ENCODE measurements around the gene C2orf15.

DNA sequence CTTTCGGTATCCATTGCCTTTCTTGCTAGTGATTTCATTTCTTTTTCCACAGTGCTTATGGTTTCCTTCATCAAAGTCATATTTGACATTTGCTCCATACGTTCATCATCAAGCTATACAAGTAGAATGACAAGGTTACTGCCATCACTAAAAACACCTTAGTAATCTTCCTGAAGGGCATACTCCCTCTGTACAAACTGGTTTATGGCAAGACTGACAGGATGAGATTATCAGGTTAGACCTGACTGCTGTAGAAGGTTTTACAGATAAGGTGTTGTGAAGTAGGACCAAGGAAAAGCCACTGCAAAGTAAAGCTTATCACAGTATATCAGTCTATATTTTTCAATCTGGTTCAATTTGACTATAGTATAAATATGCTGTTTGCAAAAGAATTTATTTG, 37.5 kb upstream of the C2orf15 start:
- no peak for TF ChIP-seq POLR2A (IDR thresholded peaks at IDR 0.05)
- TF ChIP-seq, protein P1, sequence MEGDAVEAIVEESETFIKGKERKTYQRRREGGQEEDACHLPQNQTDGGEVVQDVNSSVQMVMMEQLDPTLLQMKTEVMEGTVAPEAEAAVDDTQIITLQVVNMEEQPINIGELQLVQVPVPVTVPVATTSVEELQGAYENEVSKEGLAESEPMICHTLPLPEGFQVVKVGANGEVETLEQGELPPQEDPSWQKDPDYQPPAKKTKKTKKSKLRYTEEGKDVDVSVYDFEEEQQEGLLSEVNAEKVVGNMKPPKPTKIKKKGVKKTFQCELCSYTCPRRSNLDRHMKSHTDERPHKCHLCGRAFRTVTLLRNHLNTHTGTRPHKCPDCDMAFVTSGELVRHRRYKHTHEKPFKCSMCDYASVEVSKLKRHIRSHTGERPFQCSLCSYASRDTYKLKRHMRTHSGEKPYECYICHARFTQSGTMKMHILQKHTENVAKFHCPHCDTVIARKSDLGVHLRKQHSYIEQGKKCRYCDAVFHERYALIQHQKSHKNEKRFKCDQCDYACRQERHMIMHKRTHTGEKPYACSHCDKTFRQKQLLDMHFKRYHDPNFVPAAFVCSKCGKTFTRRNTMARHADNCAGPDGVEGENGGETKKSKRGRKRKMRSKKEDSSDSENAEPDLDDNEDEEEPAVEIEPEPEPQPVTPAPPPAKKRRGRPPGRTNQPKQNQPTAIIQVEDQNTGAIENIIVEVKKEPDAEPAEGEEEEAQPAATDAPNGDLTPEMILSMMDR (IDR thresholded peaks at IDR 0.05) = no peak
